GM12878 (cell line): ENCODE data around the gene FAAP100. TPM values are rescaled to one million over a fixed set of nuclear protein-coding genes. Genes with fewer than 3 reads are reported as not detected.
A peak's percentile ranks its signal among the peaks of the same experiment; 100 is the strongest.

Experiments used
- BMI1 ChIP-seq: fragments of 450-650 bp; IDR thresholded peaks from 2 replicates; pipeline ENCODE4 v1.6.1; 2016; ENCODE audit warnings: mild to moderate bottlenecking, moderate library complexity, borderline replicate concordance
- CEBPZ ChIP-seq: fragments of 150-350 bp; IDR thresholded peaks from 2 replicates; pipeline ENCODE4 v1.6.1; 2016; ENCODE audit warnings: low read depth, low read length
- CHD2 ChIP-seq: IDR thresholded peaks from 2 replicates; pipeline ENCODE4 v1.6.1; 2011; ENCODE audit warnings: low read depth, low read length, improper control_type of control experiment, borderline replicate concordance
- CREM ChIP-seq: IDR thresholded peaks from 2 replicates; pipeline ENCODE4 v1.6.1; 2014; ENCODE audit warnings: antibody characterized with exemption, low read depth
- E2F4 ChIP-seq: IDR thresholded peaks from 2 replicates; pipeline ENCODE4 v1.6.1; 2012; ENCODE audit warnings: low read depth, low read length, improper control_type of control experiment
- EED ChIP-seq: sonication (generic); IDR thresholded peaks from 2 replicates; pipeline ENCODE4 v1.6.1; 2016; ENCODE audit warnings: antibody characterized with exemption, low read depth
- EGR1 ChIP-seq, 2 experiments: IDR thresholded peaks; 1 replicate in 1 of 2; 2 replicates in 1 of 2; pipeline ENCODE4 v1.6.1; 2011 to 2012; ENCODE audit warnings: low read depth in 2 of 2, low read length in 2 of 2, borderline replicate concordance in 1 of 2, mild to moderate bottlenecking in 1 of 2, moderate library complexity in 1 of 2
- ETV6 ChIP-seq, 2 experiments: fragments of 450-650 bp in 1 of 2; IDR thresholded peaks in 1 of 2; conservative IDR thresholded peaks in 1 of 2; 2 replicates each; pipeline ENCODE4 v1.6.1; 2014; ENCODE audit warnings: antibody characterized with exemption in 1 of 2, borderline replicate concordance in 1 of 2, low read depth in 1 of 2, mild to moderate bottlenecking in 1 of 2, moderate library complexity in 1 of 2
- FOXK2 ChIP-seq: fragments of 450-650 bp; IDR thresholded peaks from 2 replicates; pipeline ENCODE4 v1.6.1; 2017; ENCODE audit warnings: mild to moderate bottlenecking, moderate library complexity
- FOXM1 ChIP-seq: IDR thresholded peaks from 2 replicates; pipeline ENCODE4 v1.6.1; 2012; ENCODE audit warnings: low read depth, mild to moderate bottlenecking, inconsistent platforms, low read length, moderate library complexity
- HDGF ChIP-seq: fragments of 450-650 bp; IDR thresholded peaks from 2 replicates; pipeline ENCODE4 v1.6.1; 2016; ENCODE audit warnings: antibody characterized with exemption
- MLLT1 ChIP-seq: fragments of 450-650 bp; IDR thresholded peaks from 2 replicates; pipeline ENCODE4 v1.6.1; 2016; ENCODE audit warnings: mild to moderate bottlenecking
- NBN ChIP-seq: fragments of 450-650 bp; IDR thresholded peaks from 2 replicates; pipeline ENCODE4 v1.6.1; 2016
- NFXL1 ChIP-seq: fragments of 450-650 bp; IDR thresholded peaks from 2 replicates; pipeline ENCODE4 v1.6.1; 2017; ENCODE audit warnings: antibody characterized with exemption, mild to moderate bottlenecking, borderline replicate concordance
- RFX5 ChIP-seq: IDR thresholded peaks from 2 replicates; pipeline ENCODE4 v1.6.1; 2011; ENCODE audit warnings: low read depth, low read length, improper control_type of control experiment
- SIN3A ChIP-seq: IDR thresholded peaks from 2 replicates; pipeline ENCODE4 v1.6.1; 2012; ENCODE audit warnings: low read depth, low read length, improper control_type of control experiment
- SMAD1 ChIP-seq: fragments of 450-650 bp; IDR thresholded peaks from 2 replicates; pipeline ENCODE4 v1.6.1; 2018; ENCODE audit warnings: mild to moderate bottlenecking, low read depth; ENCODE audit not compliant: partially characterized antibody
- USF1 ChIP-seq: IDR thresholded peaks from 2 replicates; pipeline ENCODE4 v1.6.1; 2011; ENCODE audit warnings: borderline replicate concordance, low read depth, mild to moderate bottlenecking, moderate library complexity, mixed read lengths, low read length; ENCODE audit not compliant: insufficient read depth; ENCODE audit errors: extremely low read length
- USF2 ChIP-seq: IDR thresholded peaks from 2 replicates; pipeline ENCODE4 v1.6.1; 2011; ENCODE audit warnings: low read depth, low read length, improper control_type of control experiment, borderline replicate concordance
- ZNF207 ChIP-seq: fragments of 450-650 bp; IDR thresholded peaks from 2 replicates; pipeline ENCODE4 v1.6.1; 2014; ENCODE audit warnings: antibody characterized with exemption, mild to moderate bottlenecking, borderline replicate concordance
- polyA plus RNA-seq, 11 experiments: library from polyadenylated mRNA; depleted of rRNA in 4 of 11; unstranded in 6 of 11; stranded (reverse) in 5 of 11; fragments of >200 nt; fragmentation: Nextera tagmentation in 4 of 11; fragmentation: Illumina TruSeq in 1 of 11; extraction: Ambion mirVana in 4 of 11; extraction: Trizol in 1 of 11; gene quantifications; 1 replicate in 1 of 11; 2 replicates in 10 of 11; pipeline versions ENCODE4 v1.2.1 to v1.2.3, GENCODE V29; 2011 to 2016; ENCODE audit warnings: inconsistent platforms in 2 of 11, missing spikeins in 2 of 11, low read depth in 1 of 11
- total RNA-seq, 4 experiments: library from RNA; depleted of rRNA in 3 of 4; stranded (reverse); fragments of >200 nt in 3 of 4; fragmentation: Illumina TruSeq in 1 of 4; extraction: Trizol in 1 of 4; gene quantifications; 2 replicates each; pipeline versions ENCODE4 v1.2.1 to v1.2.3, GENCODE V29; 2013 to 2021
- TF ChIP-seq, protein P1 (sequence below): fragments of 450-650 bp; IDR thresholded peaks from 2 replicates; pipeline ENCODE4 v1.6.1; 2016; ENCODE audit warnings: mild to moderate bottlenecking

FAAP100 gene
- total and polyA plus RNA-seq, 10 of the 15 experiments (the other 5 are each of a cell fraction or from before 2014, with no cell fraction given) = 0.11 to 46.2 (median 17.1) TPM

GRCh38 chr17:81518113-81518784 lies 33.9 kb downstream of the FAAP100 start (continued):
- TF ChIP-seq EED = no peak
- peak; percentile 14 for TF ChIP-seq SMAD1
- TF ChIP-seq, protein P1, sequence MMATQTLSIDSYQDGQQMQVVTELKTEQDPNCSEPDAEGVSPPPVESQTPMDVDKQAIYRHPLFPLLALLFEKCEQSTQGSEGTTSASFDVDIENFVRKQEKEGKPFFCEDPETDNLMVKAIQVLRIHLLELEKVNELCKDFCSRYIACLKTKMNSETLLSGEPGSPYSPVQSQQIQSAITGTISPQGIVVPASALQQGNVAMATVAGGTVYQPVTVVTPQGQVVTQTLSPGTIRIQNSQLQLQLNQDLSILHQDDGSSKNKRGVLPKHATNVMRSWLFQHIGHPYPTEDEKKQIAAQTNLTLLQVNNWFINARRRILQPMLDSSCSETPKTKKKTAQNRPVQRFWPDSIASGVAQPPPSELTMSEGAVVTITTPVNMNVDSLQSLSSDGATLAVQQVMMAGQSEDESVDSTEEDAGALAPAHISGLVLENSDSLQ = 0 out of 2 replicates have a peak, but pooled peaks have one; percentile 18
- no peak for TF ChIP-seq CREM
- no peak; the same call in 1 of the 2 replicates for TF ChIP-seq ZNF207
- TF ChIP-seq NFXL1 = no peak
- TF ChIP-seq EGR1 (IDR thresholded peaks at IDR 0.05; ENCODE audit: borderline replicate concordance in 1 of 2, low read depth in 2 of 2, low read length in 2 of 2) = no peak
- TF ChIP-seq CEBPZ = no peak
- TF ChIP-seq RFX5 = no peak
- TF ChIP-seq FOXM1 = no peak
- TF ChIP-seq ETV6 (conservative IDR thresholded peaks at IDR 0.05 in 1 of 2, IDR thresholded peaks at IDR 0.05 in 1 of 2; ENCODE audit: borderline replicate concordance in 1 of 2, low read depth in 1 of 2) = no peak
- TF ChIP-seq HDGF = peak; percentile 73
- no peak for TF ChIP-seq E2F4
- TF ChIP-seq BMI1 = no peak
- TF ChIP-seq SIN3A = no peak; the same call in 1 of the 2 replicates
- no peak for TF ChIP-seq USF2
- TF ChIP-seq FOXK2 = no peak
- TF ChIP-seq USF1 = no peak
- TF ChIP-seq CHD2 = no peak
- no peak for TF ChIP-seq MLLT1
- TF ChIP-seq NBN = no peak
